Activated CD8-positive, alpha-beta memory T cell treated with anti-CD3 and anti-CD28 coated beads, Interleukin-2, amount 50 U/mL, for 1 hour (primary cell): ENCODE results near the gene ADAM30.
"Not testable (repeated sequence)": the region's sequence is repeated elsewhere in the genome, so short reads cannot be mapped to it uniquely, and the experiment has no call there.

Experiments used
- DNase-seq: peaks from one replicate; pipeline ENCODE4 v3.0.0-alpha.2; 2020; ENCODE audit errors: extremely low read depth

ADAM30 gene

DNA sequence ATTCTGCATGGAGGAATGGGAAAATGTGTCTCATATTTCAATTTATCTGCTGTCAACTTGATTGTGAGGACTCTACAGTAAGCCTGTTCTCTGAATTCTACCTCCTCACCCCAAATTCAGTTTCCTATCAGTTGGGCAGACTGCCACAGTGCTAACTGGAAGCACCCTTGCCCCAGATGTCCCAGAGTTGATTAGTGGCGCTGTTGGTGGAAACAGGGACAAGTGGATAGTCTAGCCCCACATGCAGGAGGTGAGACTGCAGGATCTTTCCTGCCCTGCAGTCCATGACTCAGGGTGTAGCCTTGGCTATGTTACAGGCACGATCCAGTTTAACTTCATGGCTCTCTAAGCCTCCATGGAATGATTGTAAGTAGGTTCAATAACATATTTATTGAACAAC lies 22.1 kb downstream of the ADAM30 start:
- DNase-seq: no peak

DNA sequence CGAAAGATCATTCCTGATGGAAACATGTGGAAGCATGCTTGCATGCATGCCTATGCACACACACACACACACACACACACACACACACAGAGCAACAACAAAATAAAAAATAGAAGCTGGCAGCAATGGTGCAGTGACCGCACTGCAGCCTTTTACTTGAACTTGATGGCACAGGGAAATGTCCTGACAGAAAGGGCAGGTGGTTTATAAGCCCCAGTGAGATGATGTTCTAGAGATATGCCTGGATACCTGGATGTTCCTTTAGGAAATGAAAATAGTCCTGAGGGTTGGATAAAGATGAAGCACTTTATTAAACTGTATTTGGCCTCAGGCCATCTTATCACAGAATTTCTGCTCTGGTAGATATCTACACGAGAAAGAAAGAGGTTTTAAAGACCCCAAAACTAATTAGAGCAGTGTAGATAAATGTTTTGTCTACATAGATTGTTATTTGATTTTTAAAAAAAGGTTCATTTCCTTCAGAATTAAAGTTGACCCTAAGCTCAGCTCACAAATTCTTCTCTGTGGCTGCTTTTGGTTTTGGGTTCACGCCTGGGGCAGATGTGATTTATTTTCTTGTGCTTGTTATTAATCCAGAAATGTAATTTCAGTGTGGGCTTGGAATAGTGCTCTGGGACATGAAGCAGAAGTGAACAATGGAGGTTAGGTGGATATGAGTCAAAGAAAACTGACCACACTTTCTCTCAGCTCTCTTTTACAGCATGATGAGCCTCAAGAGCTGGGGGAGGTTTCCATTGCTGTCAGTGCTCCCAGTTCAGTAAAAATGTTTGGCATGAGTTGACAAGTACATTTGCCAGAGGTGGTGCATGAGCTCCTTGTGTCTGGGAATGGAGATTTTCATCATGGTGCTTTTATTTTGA lies 22.9 kb downstream of the ADAM30 start:
- DNase-seq: no peak

DNA sequence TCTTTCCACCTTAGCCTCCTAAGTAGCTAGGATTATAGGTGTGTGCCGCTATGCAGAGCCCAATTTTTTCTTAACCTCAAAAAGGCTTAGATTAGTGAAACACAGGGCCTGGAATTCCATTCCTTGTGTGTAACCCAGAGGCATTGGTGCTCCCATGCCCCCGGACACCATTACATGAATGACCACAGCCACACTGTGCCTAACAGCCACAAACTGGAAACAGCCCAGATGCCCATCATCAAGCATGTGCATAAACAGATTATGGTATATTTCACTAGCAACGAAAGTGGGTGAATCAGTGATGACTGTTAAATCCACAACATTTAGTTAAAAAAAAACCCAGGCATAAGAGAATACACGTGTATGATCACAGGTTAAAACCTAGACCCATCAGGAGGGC lies 24.4 kb downstream of the ADAM30 start:
- DNase-seq: no peak

DNA sequence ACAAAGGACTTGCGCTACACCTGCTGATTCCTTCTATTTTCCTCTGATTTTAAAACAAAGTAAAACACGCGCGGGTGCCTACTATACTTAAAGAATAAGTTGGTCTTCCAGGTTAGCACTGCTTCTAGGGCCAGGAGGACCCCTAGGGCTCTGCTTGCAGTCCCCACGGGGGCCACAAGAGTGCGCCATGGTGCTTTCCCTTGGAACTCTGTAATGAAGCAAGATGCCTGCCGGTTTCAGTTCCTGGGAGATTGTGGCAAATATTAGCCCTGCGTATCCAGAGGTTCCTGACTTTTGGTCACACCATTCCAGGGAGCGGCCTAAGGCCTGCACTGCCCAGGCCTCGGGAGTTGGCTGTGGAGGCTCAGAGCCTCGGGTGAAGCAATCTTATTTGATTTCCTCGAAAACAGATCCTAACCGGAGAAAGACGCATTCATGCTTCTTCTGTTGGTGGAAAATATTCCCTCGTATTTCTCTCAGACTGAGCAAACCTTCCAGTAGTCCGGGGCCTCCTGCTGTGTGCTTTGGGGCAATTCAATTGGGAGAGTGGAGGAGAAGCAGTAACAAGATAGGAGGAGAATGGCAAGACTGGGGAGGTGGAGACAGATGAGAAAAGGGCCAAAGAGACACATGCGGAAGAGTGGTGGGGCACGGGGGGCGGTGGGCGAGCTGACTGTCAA lies 25.3 kb downstream of the ADAM30 start:
- no peak for DNase-seq

GRCh38 chr1:119869995-119870394 lies 26.3 kb downstream of the ADAM30 start:
- DNase-seq: no peak

DNA sequence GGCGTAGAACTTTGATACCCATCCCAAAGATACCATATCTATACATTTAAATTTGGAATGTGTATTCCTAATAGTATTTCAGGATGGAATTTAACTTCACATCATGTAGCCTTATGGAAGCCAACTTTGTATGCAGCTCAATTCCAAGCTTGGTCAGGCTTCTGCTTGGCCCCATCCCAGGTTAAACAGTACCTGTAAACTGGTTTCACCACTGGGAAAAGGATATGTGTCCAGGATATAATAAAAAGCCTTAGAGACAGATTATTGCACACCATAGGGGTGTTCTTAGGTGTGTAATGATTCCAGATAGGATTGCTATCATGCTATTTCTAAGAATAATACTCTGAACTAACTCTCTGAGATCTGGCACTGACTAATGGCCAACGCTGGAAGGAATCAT lies 28.1 kb downstream of the ADAM30 start:
- no peak for DNase-seq

DNA sequence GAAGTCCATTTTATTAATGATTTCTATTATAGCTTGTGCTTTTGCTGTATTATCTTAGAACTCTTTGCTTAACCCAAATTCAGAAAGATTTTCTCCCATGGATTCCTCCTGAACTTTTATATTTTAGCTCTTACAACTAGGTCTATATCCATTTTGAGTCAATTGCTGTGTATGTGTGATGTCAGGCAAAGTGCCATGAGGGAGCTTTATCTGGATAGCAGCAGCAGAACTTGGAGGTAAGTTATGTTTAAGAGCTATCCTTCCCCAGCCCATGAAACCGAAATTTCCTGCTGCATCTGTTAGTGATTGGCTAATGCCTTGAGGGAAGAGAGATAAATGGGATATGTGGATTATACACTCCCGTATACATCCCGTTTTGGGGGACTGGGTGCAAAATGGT lies 29.9 kb downstream of the ADAM30 start:
- DNase-seq: no peak

- DNase-seq: no peak
These were observed 30.7 kb downstream of the ADAM30 start for GRCh38 chr1:119865627-119866026.

DNA sequence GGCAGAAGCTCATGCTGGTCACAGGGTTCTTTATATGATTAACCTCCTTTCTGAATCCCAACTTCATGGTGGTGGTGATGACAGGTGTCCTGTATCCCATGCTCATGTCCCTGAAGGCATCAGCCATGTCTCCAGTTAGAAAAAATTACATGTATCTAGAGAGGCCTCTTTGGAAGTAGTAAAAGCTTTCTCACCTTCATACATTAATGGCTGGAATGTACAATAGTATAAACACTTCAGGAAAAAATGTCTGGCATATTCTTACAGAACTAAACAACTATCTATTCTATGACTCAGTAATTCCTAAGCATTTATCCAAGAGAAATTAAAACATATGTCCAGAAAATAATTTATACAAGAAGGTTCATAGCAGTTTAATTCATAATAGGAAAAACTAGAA lies 34.0 kb downstream of the ADAM30 start:
- no peak for DNase-seq

- DNase-seq: no peak
These were observed 34.8 kb downstream of the ADAM30 start for GRCh38 chr1:119861547-119861946.

DNA sequence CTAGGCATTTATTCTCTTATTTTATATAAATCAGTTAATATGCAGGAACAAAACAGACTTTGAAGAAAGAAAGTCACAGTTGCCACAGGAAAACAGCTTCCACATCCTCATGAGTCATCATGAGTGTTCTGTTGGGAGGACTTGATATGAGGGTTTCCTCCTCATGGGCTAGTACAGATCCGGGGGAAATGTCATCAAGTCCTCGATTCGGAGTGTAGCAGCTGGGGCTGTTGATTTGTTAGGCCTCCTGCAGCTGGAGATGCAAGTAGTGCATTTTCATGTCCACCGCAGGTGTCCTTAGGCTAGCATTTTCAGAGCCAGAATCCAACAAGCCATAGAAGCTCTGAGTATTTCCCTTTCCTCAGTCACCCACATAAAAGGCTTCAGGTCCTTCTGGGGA lies 36.7 kb downstream of the ADAM30 start:
- no peak for DNase-seq

DNA sequence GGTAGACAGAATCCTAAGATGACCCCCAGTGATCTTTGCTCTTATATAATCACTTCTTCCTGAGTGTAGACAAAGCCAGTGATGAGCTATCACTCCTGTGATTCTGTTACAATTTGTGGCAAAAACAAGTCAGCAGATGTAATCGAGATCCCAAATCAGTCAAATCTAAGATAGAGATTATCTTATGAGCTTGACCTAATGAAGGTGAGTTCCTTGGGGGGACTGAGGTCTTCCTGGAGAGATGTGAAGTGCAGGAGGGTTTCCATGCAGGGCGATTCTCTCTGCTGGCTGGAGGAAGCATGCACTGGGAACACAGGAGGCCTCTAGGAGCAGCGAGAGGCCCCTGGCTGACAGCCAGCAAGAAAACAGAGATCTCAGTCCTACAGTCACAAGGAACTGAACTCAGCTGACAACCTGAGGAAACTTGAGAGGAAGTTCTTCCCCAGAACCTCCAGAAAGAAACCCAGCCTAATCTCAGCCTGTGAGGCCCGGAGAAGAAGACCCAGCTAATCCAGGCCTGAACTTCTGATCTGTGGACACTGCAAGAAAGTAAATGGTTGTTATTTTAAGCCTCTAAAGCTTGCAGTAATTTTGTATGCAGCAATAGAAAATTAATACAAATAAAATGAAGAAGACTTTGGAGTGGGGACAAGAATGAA lies 37.6 kb downstream of the ADAM30 start:
- not testable (repeated sequence) for DNase-seq

DNA sequence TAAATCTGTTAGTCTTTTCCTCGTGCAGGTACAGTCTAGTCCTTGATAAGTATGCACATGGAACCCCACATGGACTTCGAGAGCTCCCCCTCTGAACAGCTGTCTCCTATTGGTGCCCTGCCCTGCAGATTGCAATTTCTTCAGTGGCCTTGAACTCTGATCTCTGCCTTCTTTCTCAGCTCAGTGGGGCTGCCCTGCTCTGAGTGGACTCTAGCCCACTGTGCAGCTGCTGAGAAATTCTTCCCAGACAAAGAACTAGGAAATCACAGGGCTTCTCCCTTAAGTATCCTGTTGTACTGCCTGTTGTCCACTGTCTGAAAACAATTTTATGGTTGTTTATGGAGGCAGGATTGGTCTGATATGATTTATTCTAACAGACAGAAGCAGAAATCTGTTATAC lies 38.2 kb downstream of the ADAM30 start:
- DNase-seq: no peak

DNA sequence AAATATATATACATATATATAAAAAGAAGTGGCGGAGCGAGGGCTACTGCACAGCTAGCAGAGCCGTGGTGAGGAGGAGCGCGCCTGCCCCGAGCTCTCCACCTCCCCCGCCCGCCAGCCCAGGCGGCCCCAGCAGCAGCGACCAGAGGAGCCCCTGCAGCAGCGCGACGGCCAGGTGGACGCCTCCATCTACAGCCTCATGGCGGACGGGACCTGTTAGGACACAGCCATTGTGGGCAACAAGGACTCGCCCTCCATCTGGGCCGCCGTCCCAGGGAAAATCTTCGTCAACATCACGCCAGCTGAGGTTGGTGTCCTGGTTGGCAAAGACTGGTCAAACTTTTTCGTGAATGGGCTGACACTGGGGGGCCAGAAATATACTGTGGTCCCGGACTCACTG lies 43.2 kb downstream of the ADAM30 start:
- no peak for DNase-seq

- not testable (repeated sequence) for DNase-seq
These were observed 52.1 kb downstream of the ADAM30 start for GRCh38 chr1:119844206-119844605.
